Heart right ventricle (tissue), 16 donors: ENCODE data around the gene OTP. TPM values are rescaled to one million over a fixed set of nuclear protein-coding genes. Genes with fewer than 3 reads are reported as not detected.
"Not testable (repeated sequence)": the region's sequence is repeated elsewhere in the genome, so short reads cannot be mapped to it uniquely, and the experiment has no call there.

ENCODE experiments used
- ATAC-seq, 8 donors: fragments of 200-7000 bp; cut with Tn5 transposase; one replicate each; pipeline ENCODE4 v1.9.1; 2020; ENCODE audit warnings: mild to moderate bottlenecking in 8 of 8, moderate library complexity in 8 of 8, moderate number of reproducible peaks in 1 of 8
- DNase-seq, 2 donors: peaks; one replicate each; pipeline ENCODE4 v3.0.0-alpha.2; 2020
- H3K27ac ChIP-seq, 10 donors: fragments of 200-600 bp; sonication (generic) in 2 of 10; one replicate each; pipeline versions ENCODE4 v1.5.0 to v1.8.0; 2020 to 2022; ENCODE audit warnings: mild to moderate bottlenecking in 3 of 10
- H3K27me3 ChIP-seq, 7 donors: fragments of 200-600 bp; one replicate each; pipeline ENCODE4 v1.8.0; 2021 to 2022; ENCODE audit warnings: mild to moderate bottlenecking in 2 of 7
- H3K36me3 ChIP-seq, 9 donors: fragments of 200-600 bp; sonication (generic) in 1 of 9; one replicate each; pipeline versions ENCODE4 v1.5.0 to v1.8.0; 2020 to 2022; ENCODE audit warnings: mild to moderate bottlenecking in 2 of 9
- H3K4me1 ChIP-seq, 9 donors: fragments of 200-600 bp; sonication (generic) in 1 of 9; one replicate each; pipeline versions ENCODE4 v1.5.0 to v1.8.0; 2020 to 2022; ENCODE audit warnings: mild to moderate bottlenecking in 4 of 9
- H3K4me3 ChIP-seq, 10 donors: fragments of 200-600 bp; sonication (generic) in 2 of 10; one replicate each; pipeline versions ENCODE4 v1.5.0 to v1.8.0; 2020 to 2022; ENCODE audit warnings: mild to moderate bottlenecking in 7 of 10, moderate library complexity in 2 of 10
- H3K9me3 ChIP-seq, 11 donors: fragments of 200-600 bp in 10 of 11; sonication (generic) in 2 of 11; one replicate each; pipeline versions ENCODE4 v1.5.0 to v1.8.0; 2013 to 2022; ENCODE audit warnings: mild to moderate bottlenecking in 2 of 11, control low read depth in 1 of 11, moderate library complexity in 1 of 11
- WGBS, 2 donors: extraction: QIAGEN DNeasy Blood & Tissue Kit; methylation state at CpG; one replicate each; pipeline ENCODE4 v1.1.7; 2013; ENCODE audit warnings: inconsistent platforms in 1 of 2; 5-methylcytosine and 5-hydroxymethylcytosine counted together
- intact Hi-C, 10 donors: fragments of 100-400 bp; cut with DNase I; formaldehyde crosslinking; loops; one replicate each; pipeline versions ENCODE4 v1.11.1 to v1.14.2; 2022
- polyA plus RNA-seq, 2 donors: library from polyadenylated mRNA; stranded (reverse); fragments of 200-250 nt; gene quantifications; one replicate each; pipeline ENCODE4 v1.2.3, GENCODE V29; 2013
- total RNA-seq, 10 donors: library from RNA; stranded (reverse); fragmentation: NEBNext Ultra II Directional in 3 of 10; extraction: Animal tissue kit (Norgen Biotek cat#: 25700) in 3 of 10; gene quantifications; one replicate each; pipeline versions ENCODE4 v1.2.1 to v1.2.4, GENCODE V29; 2021 to 2023
- TF ChIP-seq, protein P1 (sequence below), 9 donors: fragments of 200-600 bp; sonication (generic) in 2 of 9; IDR thresholded peaks; one replicate each; pipeline versions ENCODE4 v1.5.0 to v1.8.0; 2021 to 2022; ENCODE audit warnings: antibody characterized with exemption in 9 of 9, mild to moderate bottlenecking in 5 of 9, moderate library complexity in 1 of 9
- donor health status: Arrhythmogenic right ventricular cardiomyopathy.
- donor health status: ischemic (EF 13 %, LVEDD 7.1; RV severe dilation, severe dysfunction).
- donor health status: healthy with polysubstance abuse.
- donor health status: DM: no; HTN: yes; CAD: no.
- donor health status: DM: no; HTN: no; CAD: no.
- donor health status: ischemic (EF 25% LVEDD 6.9; RV normal size, moderate dysfunction).
- donor health status: ischemic (EF 25% LVEDD 5.7; RV mildly dilated, moderate dysfunction).
- donor health status: healthy.
- donor health status: DM: yes; HTN: yes; CAD: no.
- donor health status: Ischemic cardiomyopathy.
- donor health status: ischemic (EF 35%, LVEDD 5.7; RV mildly dilated, moderate dysfunction).
- donor health status: nonischemic (EF 11% LVEDD 7.7; RV severe dilation, severe dysfunction).
- donor health status: DM: yes; HTN: yes; CAD: no.
- donor health status: PGD.
- donor health status: ischemic (EF 29% LVEDD 5.4; RV normal size, mild dysfunction).
- donor health status: nonischemic (EF 23%, LVEDD 6.1; RV moderate dilation, normal function).

OTP gene
- total and polyA plus RNA-seq, 12 donors: not detected

DNA sequence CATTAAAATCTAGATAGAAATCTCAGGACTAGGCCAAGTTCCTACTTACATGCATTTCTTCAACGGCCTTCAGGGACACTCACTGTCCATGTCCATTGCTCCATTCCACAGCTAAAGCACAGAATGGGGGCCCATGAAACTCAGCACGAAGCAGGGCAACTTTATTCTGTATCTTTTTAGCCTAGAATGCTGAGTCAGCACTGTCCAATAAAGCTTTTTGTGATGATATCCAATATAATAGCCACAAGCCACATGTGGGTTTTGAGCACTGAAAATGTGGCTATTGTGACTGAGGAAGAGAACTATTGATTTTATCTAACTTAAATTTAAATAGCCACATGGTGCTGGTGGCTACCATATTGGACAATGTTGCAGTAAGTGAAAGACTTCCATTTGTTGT lies 21.6 kb downstream of the OTP start:
- no peaks in the 10 kb centered on the region for H3K36me3 ChIP-seq
- 71 to 76% methylated on average over 2 of the region's 2 CpGs for WGBS, 2 donors
- H3K27ac ChIP-seq: no peak overlapping the region
- H3K27me3 ChIP-seq: peaks cover 0 to 46% (median 33%) of the 10 kb centered on the region in 7 donors
- DNase-seq (no peak), ATAC-seq (no peak)
- intact Hi-C loops: no loop called here
- peaks cover 0 to 4% (median 0%) of the 10 kb centered on the region in 11 donors for H3K9me3 ChIP-seq
- no peaks in the 10 kb centered on the region for H3K4me1 ChIP-seq
- no peak overlapping the region for H3K4me3 ChIP-seq
- TF ChIP-seq, protein P1, sequence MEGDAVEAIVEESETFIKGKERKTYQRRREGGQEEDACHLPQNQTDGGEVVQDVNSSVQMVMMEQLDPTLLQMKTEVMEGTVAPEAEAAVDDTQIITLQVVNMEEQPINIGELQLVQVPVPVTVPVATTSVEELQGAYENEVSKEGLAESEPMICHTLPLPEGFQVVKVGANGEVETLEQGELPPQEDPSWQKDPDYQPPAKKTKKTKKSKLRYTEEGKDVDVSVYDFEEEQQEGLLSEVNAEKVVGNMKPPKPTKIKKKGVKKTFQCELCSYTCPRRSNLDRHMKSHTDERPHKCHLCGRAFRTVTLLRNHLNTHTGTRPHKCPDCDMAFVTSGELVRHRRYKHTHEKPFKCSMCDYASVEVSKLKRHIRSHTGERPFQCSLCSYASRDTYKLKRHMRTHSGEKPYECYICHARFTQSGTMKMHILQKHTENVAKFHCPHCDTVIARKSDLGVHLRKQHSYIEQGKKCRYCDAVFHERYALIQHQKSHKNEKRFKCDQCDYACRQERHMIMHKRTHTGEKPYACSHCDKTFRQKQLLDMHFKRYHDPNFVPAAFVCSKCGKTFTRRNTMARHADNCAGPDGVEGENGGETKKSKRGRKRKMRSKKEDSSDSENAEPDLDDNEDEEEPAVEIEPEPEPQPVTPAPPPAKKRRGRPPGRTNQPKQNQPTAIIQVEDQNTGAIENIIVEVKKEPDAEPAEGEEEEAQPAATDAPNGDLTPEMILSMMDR (IDR thresholded peaks at IDR 0.05): no peak

DNA sequence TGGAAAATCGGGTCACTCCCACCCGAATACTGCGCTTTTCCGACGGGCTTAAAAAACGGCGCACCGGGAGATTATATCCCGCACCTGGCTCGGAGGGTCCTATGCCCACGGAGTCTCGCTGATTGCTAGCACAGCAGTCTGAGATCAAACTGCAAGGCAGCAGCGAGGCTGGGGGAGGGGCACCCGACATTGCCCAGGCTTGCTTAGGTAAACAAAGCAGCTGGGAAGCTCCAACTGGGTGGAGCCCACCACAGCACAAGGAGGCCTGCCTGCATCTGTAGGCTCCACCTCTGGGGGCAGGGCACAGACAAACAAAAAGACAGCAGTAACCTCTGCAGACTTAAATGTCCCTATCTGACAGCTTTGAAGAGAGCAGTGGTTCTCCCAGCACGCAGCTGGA lies 29.6 kb downstream of the OTP start:
- H3K9me3 ChIP-seq, H3K27ac ChIP-seq, H3K4me3 ChIP-seq, H3K4me1 ChIP-seq, H3K36me3 ChIP-seq, DNase-seq, ATAC-seq, intact Hi-C loops: not testable (repeated sequence)
- WGBS, 2 donors: 92 to 94% methylated on average over 6 to 14 of the region's 15 CpGs
- peaks cover 0 to 35% (median 11%) of the 10 kb centered on the region in 7 donors for H3K27me3 ChIP-seq

DNA sequence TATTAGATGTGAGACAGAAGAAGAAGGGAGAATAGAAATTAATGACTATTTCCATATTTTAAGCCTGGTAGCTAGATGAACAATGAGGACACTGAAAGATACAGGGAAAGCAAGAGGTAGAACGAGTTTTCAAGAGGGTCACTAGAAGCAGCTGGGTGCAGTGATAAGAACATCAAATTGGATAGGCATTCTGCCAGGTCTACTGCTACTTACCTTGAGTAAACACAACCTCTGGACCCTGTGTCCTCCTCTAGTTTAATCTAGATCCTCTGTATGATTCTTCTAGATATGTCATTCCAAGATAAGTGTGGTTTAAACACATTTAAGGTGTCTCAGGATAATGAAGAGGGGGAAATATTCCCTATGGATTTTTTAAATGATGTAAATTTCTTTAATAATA lies 31.2 kb downstream of the OTP start:
- TF ChIP-seq, protein P1 (IDR thresholded peaks at IDR 0.05): no peak
- Histone ChIP-seq H3K27me3 (peaks cover 0 to 39% (median 11%) of the 10 kb centered on the region in 7 donors), H3K4me3 (no peak overlapping the region), H3K4me1 (no peaks in the 10 kb centered on the region), H3K27ac (no peak overlapping the region), H3K36me3 (no peaks in the 10 kb centered on the region), H3K9me3 (peaks cover 0 to 13% (median 0%) of the 10 kb centered on the region in 11 donors)
- WGBS, 2 donors: 27 to 30% methylated on average over 1 of the region's 1 CpG
- DNase-seq (no peak), ATAC-seq (no peak)
- intact Hi-C loops: no loop called here

DNA sequence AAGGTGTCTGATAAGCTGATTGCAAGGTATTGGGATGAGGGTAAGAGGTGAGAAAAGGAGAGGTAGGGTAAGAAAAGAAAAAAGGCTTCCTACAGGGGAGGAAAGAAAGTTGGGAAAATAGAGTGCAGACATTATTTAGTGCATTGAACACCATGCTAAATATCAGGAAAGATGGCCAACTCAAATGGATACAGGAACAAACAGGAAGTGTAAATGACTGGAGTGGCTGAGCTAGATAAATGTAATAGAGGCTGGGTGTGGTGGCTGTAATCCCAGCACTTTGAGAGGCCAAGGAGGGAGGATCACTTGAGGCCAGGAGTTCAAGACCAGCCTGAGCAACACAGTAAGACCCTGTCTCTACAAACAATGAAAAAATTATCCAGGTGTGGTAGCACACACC lies 32.2 kb downstream of the OTP start:
- ATAC-seq: no peak
- no peak for DNase-seq
- Histone ChIP-seq H3K4me3 (no peak overlapping the region), H3K36me3 (no peaks in the 10 kb centered on the region), H3K9me3 (peaks cover 0 to 13% (median 0%) of the 10 kb centered on the region in 11 donors), H3K27ac (no peak overlapping the region), H3K4me1 (no peaks in the 10 kb centered on the region), H3K27me3 (peaks cover 0 to 47% (median 11%) of the 10 kb centered on the region in 7 donors)
- intact Hi-C loops: no loop called here
- TF ChIP-seq, protein P1 (IDR thresholded peaks at IDR 0.05): no peak

DNA sequence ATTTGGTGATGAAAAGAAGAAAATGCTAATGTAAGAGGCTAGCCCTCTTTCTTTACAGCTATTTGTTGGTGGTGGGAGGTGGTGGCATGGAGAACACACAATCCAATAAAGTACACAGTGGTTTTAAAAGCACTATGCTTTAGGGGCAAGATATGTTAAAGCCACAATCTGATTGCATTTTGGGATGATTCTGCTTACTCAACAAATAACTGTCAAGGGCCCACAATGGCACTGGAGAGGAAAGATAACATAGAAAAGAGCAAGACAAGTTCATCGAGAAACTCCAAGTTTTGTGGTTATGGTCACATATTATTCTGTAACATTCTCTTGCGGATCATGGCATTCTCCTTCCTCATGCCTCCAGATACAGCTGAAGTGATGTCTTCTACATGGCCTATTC lies 38.8 kb downstream of the OTP start:
- DNase-seq (no peak), ATAC-seq (no peak)
- Histone ChIP-seq H3K4me1 (no peaks in the 10 kb centered on the region), H3K9me3 (peaks cover 0 to 13% (median 0%) of the 10 kb centered on the region in 11 donors), H3K36me3 (no peaks in the 10 kb centered on the region), H3K27me3 (peaks cover 0 to 42% (median 6%) of the 10 kb centered on the region in 7 donors), H3K27ac (no peak overlapping the region), H3K4me3 (no peak overlapping the region)
- 96% methylated on average over 2 of the region's 2 CpGs for WGBS, 2 donors
- TF ChIP-seq, protein P1 (IDR thresholded peaks at IDR 0.05): no peak
- intact Hi-C loops: no loop called here
